ENCODE results near the gene EIF4G3.

The EIF4G3 gene

DNA sequence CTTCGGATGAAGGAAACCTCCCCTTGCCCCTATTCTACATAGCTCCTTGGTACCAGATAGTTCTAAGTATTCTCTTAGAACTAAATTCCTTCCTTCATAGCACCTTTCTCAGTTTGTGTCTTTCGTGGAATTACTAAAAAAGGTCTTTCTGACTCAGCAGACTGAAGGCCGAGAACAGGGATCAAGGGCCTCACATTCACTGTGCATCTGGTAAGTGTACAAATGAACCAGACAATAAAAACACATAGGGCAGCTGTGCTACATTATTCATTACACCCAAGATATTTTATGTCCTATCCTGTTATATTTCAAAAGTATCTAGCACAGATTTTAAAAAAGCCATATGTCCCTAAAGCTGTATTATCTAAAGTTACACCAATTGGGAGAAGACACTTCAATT is 326.7 kb downstream of the EIF4G3 start:
- Mint-ChIP-seq H3K27ac (no peak overlapping the region), H3K9me3 (no peaks in the 10 kb centered on the region), H3K4me1 (no peaks in the 10 kb centered on the region), H3K36me3 (peaks cover 57% of the 10 kb centered on the region), H3K4me3 (no peak overlapping the region), H3K27me3 (no peaks in the 10 kb centered on the region)
- no peak for ATAC-seq

GRCh38 chr1:20849100-20849499 is 327.6 kb downstream of the EIF4G3 start:
- Mint-ChIP-seq H3K27me3 (no peaks in the 10 kb centered on the region), H3K36me3 (peaks cover 66% of the 10 kb centered on the region), H3K27ac (no peak overlapping the region)

GRCh38 chr1:20848162-20848561 is 328.5 kb downstream of the EIF4G3 start:
- Mint-ChIP-seq H3K27ac (no peak overlapping the region), H3K36me3 (peaks cover 64% of the 10 kb centered on the region), H3K4me3 (no peak overlapping the region), H3K27me3 (no peaks in the 10 kb centered on the region), H3K9me3 (no peaks in the 10 kb centered on the region), H3K4me1 (no peaks in the 10 kb centered on the region)
- no peak for ATAC-seq

More at GRCh38 chr1:20849100-20849499, 327.6 kb downstream of the EIF4G3 start:
- no peak overlapping the region for H3K4me3 Mint-ChIP-seq
- no peak for ATAC-seq
- no peaks in the 10 kb centered on the region for H3K4me1 Mint-ChIP-seq
- no peaks in the 10 kb centered on the region for H3K9me3 Mint-ChIP-seq

- H3K4me1 Mint-ChIP-seq, result no peaks in the 10 kb centered on the region
- H3K4me3 Mint-ChIP-seq, result no peak overlapping the region
- no peak for ATAC-seq
- H3K27ac Mint-ChIP-seq, result no peak overlapping the region
- H3K36me3 Mint-ChIP-seq, result peaks cover 65% of the 10 kb centered on the region
- H3K9me3 Mint-ChIP-seq, result no peaks in the 10 kb centered on the region
- H3K27me3 Mint-ChIP-seq, result no peaks in the 10 kb centered on the region
These were observed 329.1 kb downstream of the EIF4G3 start for GRCh38 chr1:20847611-20848080.

- Mint-ChIP-seq H3K36me3 (peaks cover 74% of the 10 kb centered on the region), H3K27ac (no peak overlapping the region), H3K4me3 (no peak overlapping the region), H3K4me1 (no peaks in the 10 kb centered on the region), H3K9me3 (no peaks in the 10 kb centered on the region), H3K27me3 (no peaks in the 10 kb centered on the region)
- ATAC-seq, result no peak
These were observed 330.0 kb downstream of the EIF4G3 start for GRCh38 chr1:20846461-20847374.

GRCh38 chr1:20840731-20841130 is 336.0 kb downstream of the EIF4G3 start:
- Mint-ChIP-seq H3K27me3 (no peaks in the 10 kb centered on the region), H3K36me3 (peaks cover 42% of the 10 kb centered on the region), H3K4me1 (no peaks in the 10 kb centered on the region)

DNA sequence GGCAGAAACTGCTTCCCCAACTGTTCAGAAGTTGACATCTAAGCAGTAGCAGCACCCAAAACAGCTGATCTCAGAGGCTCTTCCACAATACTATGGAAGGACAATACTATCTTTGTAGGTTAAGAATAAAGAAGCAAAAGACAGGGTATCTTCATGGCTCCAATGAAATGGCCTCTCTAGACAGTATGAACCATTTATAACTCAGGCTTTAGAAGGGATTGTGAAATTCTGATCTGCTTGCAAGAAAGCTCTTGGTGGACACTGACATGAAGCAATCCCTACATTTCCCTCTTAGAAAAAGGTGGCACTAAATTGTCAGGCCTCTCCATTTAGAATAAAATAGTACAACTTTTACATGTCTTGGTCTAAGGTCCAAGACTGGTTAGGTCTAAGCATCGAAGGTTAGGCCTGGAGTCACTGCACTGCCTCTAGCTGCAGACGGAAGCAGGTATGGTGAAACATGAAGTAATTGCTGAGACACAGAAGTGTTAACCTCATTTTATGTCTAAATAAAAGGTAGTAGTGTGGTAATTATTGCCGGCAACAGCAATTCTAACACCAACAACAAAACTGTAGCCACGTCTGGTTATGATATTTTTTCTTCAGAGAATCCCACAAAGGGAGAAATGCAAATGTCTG is 339.0 kb downstream of the EIF4G3 start:
- H3K9me3 Mint-ChIP-seq, result no peaks in the 10 kb centered on the region

More at GRCh38 chr1:20840731-20841130, 336.0 kb downstream of the EIF4G3 start:
- H3K4me3 Mint-ChIP-seq, result no peak overlapping the region
- no peaks in the 10 kb centered on the region for H3K9me3 Mint-ChIP-seq
- ATAC-seq, result no peak
- H3K27ac Mint-ChIP-seq, result no peak overlapping the region

DNA sequence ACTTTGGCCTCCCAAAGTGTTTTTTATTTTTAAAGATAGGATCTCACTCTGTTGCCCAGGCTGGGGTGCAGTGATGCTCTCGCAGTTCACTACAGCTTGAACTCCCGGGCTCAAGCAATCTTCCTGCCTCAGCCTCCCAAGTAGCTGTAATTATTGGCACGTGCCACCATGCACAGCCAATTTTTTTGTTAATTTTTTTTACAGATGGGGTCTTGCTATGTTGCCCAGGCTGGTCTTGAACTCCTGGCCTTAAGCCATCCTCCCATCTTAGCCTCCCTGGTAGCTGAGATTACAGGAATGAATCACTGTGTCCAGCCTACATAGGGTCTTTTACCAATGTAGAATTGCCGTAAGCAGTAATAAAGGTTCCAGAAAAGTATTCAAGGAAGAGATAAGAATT is 340.5 kb downstream of the EIF4G3 start:
- Mint-ChIP-seq H3K36me3 (peaks cover 33% of the 10 kb centered on the region), H3K27ac (no peak overlapping the region), H3K4me3 (no peak overlapping the region), H3K4me1 (no peaks in the 10 kb centered on the region), H3K27me3 (no peaks in the 10 kb centered on the region), H3K9me3 (no peaks in the 10 kb centered on the region)
- no peak for ATAC-seq

More for the DNA sequence above, 339.0 kb downstream of the EIF4G3 start:
- Mint-ChIP-seq H3K27ac (no peak overlapping the region), H3K4me3 (no peak overlapping the region), H3K36me3 (peaks cover 46% of the 10 kb centered on the region), H3K4me1 (no peaks in the 10 kb centered on the region), H3K27me3 (no peaks in the 10 kb centered on the region)
- ATAC-seq, result no peak

DNA sequence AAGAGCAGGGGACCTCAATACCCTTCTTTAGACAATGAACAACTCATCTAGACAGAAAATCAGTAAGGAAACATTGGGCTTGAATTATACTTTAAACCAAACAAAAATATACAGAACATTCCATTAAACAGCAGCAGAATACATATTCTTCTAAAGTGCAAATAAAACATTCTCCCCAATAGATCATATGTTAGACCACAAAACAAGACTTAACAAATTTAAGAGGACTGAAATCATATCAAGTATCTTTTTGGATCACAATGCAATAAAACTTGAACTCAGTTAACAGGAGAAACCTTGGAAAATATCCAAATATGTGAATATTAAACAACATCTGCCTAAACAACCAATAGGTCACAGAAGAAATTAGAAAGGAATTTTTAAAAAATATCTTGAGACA is 341.9 kb downstream of the EIF4G3 start:
- no peak overlapping the region for H3K27ac Mint-ChIP-seq
- no peaks in the 10 kb centered on the region for H3K27me3 Mint-ChIP-seq
- no peak for ATAC-seq
- H3K4me1 Mint-ChIP-seq, result no peaks in the 10 kb centered on the region
- H3K9me3 Mint-ChIP-seq, result no peaks in the 10 kb centered on the region
- no peak overlapping the region for H3K4me3 Mint-ChIP-seq
- H3K36me3 Mint-ChIP-seq, result peaks cover 31% of the 10 kb centered on the region

- Mint-ChIP-seq H3K4me1 (no peaks in the 10 kb centered on the region), H3K9me3 (no peaks in the 10 kb centered on the region), H3K27ac (no peak overlapping the region), H3K4me3 (no peak overlapping the region), H3K36me3 (peaks cover 31% of the 10 kb centered on the region), H3K27me3 (no peaks in the 10 kb centered on the region)
- ATAC-seq, result no peak
These were observed 342.5 kb downstream of the EIF4G3 start for GRCh38 chr1:20834192-20834591.

DNA sequence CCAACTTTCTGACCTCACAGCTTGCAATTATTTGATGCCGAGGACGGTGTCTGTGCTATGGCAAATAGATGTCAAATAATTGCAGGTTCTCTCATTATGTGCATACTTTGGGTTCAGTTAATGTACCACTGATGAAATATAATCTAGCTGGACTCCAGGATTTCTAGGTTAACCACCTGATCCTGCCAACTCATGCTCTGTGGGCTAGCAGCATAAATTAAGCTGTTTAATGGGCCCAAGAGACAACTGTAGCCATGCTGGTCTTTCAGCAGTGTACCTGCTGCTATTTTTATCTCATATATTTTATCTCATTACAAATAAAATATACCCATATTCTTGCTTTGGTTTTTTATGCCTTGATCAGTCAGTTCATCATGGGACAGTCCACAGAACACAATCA is 346.3 kb downstream of the EIF4G3 start:
- Mint-ChIP-seq H3K4me3 (no peak overlapping the region), H3K9me3 (no peaks in the 10 kb centered on the region), H3K27me3 (no peaks in the 10 kb centered on the region), H3K27ac (no peak overlapping the region), H3K36me3 (peaks cover 39% of the 10 kb centered on the region), H3K4me1 (no peaks in the 10 kb centered on the region)
- ATAC-seq, result no peak

- Mint-ChIP-seq H3K27me3 (no peaks in the 10 kb centered on the region), H3K4me3 (no peak overlapping the region), H3K9me3 (no peaks in the 10 kb centered on the region), H3K4me1 (no peaks in the 10 kb centered on the region), H3K36me3 (peaks cover 39% of the 10 kb centered on the region), H3K27ac (no peak overlapping the region)
- no peak for ATAC-seq
These were observed 346.8 kb downstream of the EIF4G3 start for GRCh38 chr1:20829946-20830345.

- Mint-ChIP-seq H3K36me3 (peaks cover 39% of the 10 kb centered on the region), H3K4me3 (no peak overlapping the region), H3K9me3 (no peaks in the 10 kb centered on the region), H3K27ac (no peak overlapping the region), H3K4me1 (no peaks in the 10 kb centered on the region), H3K27me3 (no peaks in the 10 kb centered on the region)
- no peak for ATAC-seq
These were observed 347.2 kb downstream of the EIF4G3 start for GRCh38 chr1:20829531-20829930.

- Mint-ChIP-seq H3K27me3 (no peaks in the 10 kb centered on the region), H3K4me3 (no peak overlapping the region), H3K27ac (no peak overlapping the region), H3K9me3 (no peaks in the 10 kb centered on the region), H3K4me1 (no peaks in the 10 kb centered on the region), H3K36me3 (peaks cover 64% of the 10 kb centered on the region)
- no peak for ATAC-seq
These were observed 352.9 kb downstream of the EIF4G3 start for GRCh38 chr1:20823845-20824244.

- no peak for ATAC-seq
- H3K4me1 Mint-ChIP-seq, result no peaks in the 10 kb centered on the region
- H3K4me3 Mint-ChIP-seq, result no peak overlapping the region
- H3K36me3 Mint-ChIP-seq, result peaks cover 59% of the 10 kb centered on the region
- no peaks in the 10 kb centered on the region for H3K9me3 Mint-ChIP-seq
- no peaks in the 10 kb centered on the region for H3K27me3 Mint-ChIP-seq
- H3K27ac Mint-ChIP-seq, result no peak overlapping the region
These were observed 355.2 kb downstream of the EIF4G3 start for GRCh38 chr1:20821466-20821865.

DNA sequence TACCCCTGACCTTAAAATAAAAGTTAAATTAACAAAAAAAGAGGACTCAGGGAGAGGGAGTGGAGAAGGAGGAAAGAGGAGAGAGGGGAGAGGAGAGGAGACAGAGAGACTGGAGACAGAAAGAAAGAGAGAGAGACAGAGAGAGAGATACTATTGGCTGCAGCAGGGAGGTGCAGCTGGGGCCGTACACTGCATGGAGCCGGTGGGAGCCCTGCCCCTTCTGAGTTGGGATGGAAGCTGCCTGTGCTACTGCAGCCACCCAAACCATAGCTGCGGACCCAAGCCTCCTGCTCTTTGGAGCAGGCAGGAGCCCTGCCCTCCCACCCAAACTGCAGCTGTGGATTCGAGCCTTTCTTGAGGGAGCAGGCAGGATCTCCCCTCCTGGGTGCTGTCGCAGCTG is 356.9 kb downstream of the EIF4G3 start:
- no peak for ATAC-seq
- H3K4me3 Mint-ChIP-seq, result no peak overlapping the region
- no peaks in the 10 kb centered on the region for H3K4me1 Mint-ChIP-seq
- H3K27me3 Mint-ChIP-seq, result no peaks in the 10 kb centered on the region
- H3K36me3 Mint-ChIP-seq, result peaks cover 49% of the 10 kb centered on the region
- no peak overlapping the region for H3K27ac Mint-ChIP-seq
- no peaks in the 10 kb centered on the region for H3K9me3 Mint-ChIP-seq
